GM12892 (cell line): ENCODE results near the gene TMEM31.

Source experiments
- POLR2A ChIP-seq: IDR thresholded peaks from 2 replicates; pipeline ENCODE4 v1.6.1; 2011; ENCODE audit warnings: low read depth, low read length, control low read depth
- POLR2AphosphoS5 ChIP-seq: IDR thresholded peaks from 2 replicates; pipeline ENCODE4 v1.6.1; 2011; ENCODE audit warnings: low read depth, low read length, control low read depth

DNA sequence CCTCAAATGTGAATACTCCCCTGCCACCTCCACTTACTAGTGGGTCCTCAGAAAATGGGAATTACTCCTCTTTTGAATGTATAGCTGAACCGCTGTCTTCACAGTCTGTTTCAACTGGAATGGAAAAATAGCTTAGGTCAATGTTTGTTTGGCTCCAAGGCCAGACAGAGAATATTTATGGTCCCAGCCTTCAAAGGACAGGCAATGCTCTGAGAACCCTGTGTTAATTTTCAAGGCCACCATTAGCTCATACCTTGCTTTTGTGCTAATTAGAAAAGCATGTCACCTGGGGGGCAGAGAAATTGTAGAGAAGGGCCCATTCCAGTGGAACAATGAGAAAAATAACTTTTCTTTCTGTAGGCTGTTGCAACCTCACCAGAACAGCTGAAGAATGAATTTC, 19.6 kb upstream of the TMEM31 start:
- no peak for TF ChIP-seq POLR2A
- no peak for TF ChIP-seq POLR2AphosphoS5
